Measurements from ENCODE around the gene ASTL. TPM values are rescaled to one million over a fixed set of nuclear protein-coding genes. Genes with fewer than 3 reads are reported as not detected.
"Not testable (repeated sequence)": the region's sequence is repeated elsewhere in the genome, so short reads cannot be mapped to it uniquely, and the experiment has no call there.

ASTL gene
- total RNA-seq, 1 donor from 2014 or later: 2.9 TPM

GRCh38 chr2:96169868-96170507, 31.7 kb upstream of the ASTL start:
- H3K4me1 Mint-ChIP-seq (ENCODE audit: low read depth): peaks cover 31% of the 10 kb centered on the region

GRCh38 chr2:96167407-96168013, 29.2 kb upstream of the ASTL start:
- H3K9me3 Mint-ChIP-seq: peaks cover 4% of the 10 kb centered on the region
- H3K36me3 Mint-ChIP-seq (ENCODE audit: low read depth): no peaks in the 10 kb centered on the region
- peaks cover 37% of the 10 kb centered on the region for H3K4me1 Mint-ChIP-seq (ENCODE audit: low read depth)
- no peaks in the 10 kb centered on the region for H3K27me3 Mint-ChIP-seq (ENCODE audit: insufficient read depth)
- intact Hi-C loops (cut with micrococcal nuclease): loop anchor here (1.0 kb wide), 1 partner anchor 8 kb away; no protein-coding TSS in a partner anchor
- no peak overlapping the region for H3K27ac Mint-ChIP-seq
- no peak overlapping the region for H3K4me3 Mint-ChIP-seq
- no peak for DNase-seq (ENCODE audit: low spot score)

More at GRCh38 chr2:96169868-96170507, 31.7 kb upstream of the ASTL start:
- Mint-ChIP-seq H3K27ac (no peak overlapping the region), H3K36me3 (ENCODE audit: low read depth) (no peaks in the 10 kb centered on the region), H3K4me3 (no peak overlapping the region), H3K9me3 (peaks cover 4% of the 10 kb centered on the region), H3K27me3 (ENCODE audit: insufficient read depth) (no peaks in the 10 kb centered on the region)
- no peak for DNase-seq (ENCODE audit: low spot score)
- intact Hi-C loops (cut with micrococcal nuclease): no loop called here

GRCh38 chr2:96164459-96165184, 26.3 kb upstream of the ASTL start:
- Mint-ChIP-seq H3K27me3 (ENCODE audit: insufficient read depth) (no peaks in the 10 kb centered on the region), H3K27ac (peak overlapping the region; percentile 99), H3K4me3 (peak overlapping the region; percentile 81), H3K9me3 (peaks cover 12% of the 10 kb centered on the region), H3K4me1 (ENCODE audit: low read depth) (peaks cover 60% of the 10 kb centered on the region), H3K36me3 (ENCODE audit: low read depth) (peaks cover 4% of the 10 kb centered on the region)
- peak; percentile 49 for DNase-seq (ENCODE audit: low spot score)
- intact Hi-C loops (cut with micrococcal nuclease): loop anchor here (5.0 kb wide), 1 partner anchor 158 kb away; no protein-coding TSS in a partner anchor

GRCh38 chr2:96163768-96164429, 25.6 kb upstream of the ASTL start:
- Mint-ChIP-seq H3K9me3 (peaks cover 8% of the 10 kb centered on the region), H3K27ac (peak overlapping the region; percentile 99), H3K36me3 (ENCODE audit: low read depth) (peaks cover 4% of the 10 kb centered on the region), H3K4me3 (peak overlapping the region; percentile 81), H3K27me3 (ENCODE audit: insufficient read depth) (no peaks in the 10 kb centered on the region), H3K4me1 (ENCODE audit: low read depth) (peaks cover 67% of the 10 kb centered on the region)
- peak; percentile 45 for DNase-seq (ENCODE audit: low spot score)
- intact Hi-C loops (cut with micrococcal nuclease): loop anchor here (1.0 to 5.0 kb wide), 2 partner anchors 19 to 158 kb away; partner anchors contain the start of gene DUSP2

- Mint-ChIP-seq H3K27ac (peak overlapping the region; percentile 99), H3K4me3 (peak overlapping the region; percentile 81), H3K27me3 (ENCODE audit: insufficient read depth) (no peaks in the 10 kb centered on the region), H3K9me3 (peaks cover 8% of the 10 kb centered on the region), H3K36me3 (ENCODE audit: low read depth) (peaks cover 4% of the 10 kb centered on the region), H3K4me1 (ENCODE audit: low read depth) (peaks cover 68% of the 10 kb centered on the region)
- intact Hi-C loops (cut with micrococcal nuclease): loop anchor here (1.0 to 5.0 kb wide), 2 partner anchors 18 to 159 kb away; partner anchors contain the start of gene DUSP2
- DNase-seq (ENCODE audit: low spot score): no peak
Measured at GRCh38 chr2:96163415-96163767, 25.1 kb upstream of the ASTL start.

- Mint-ChIP-seq H3K27me3 (ENCODE audit: insufficient read depth) (no peaks in the 10 kb centered on the region), H3K9me3 (peaks cover 8% of the 10 kb centered on the region), H3K4me1 (ENCODE audit: low read depth) (peaks cover 74% of the 10 kb centered on the region), H3K36me3 (ENCODE audit: low read depth) (peaks cover 4% of the 10 kb centered on the region), H3K4me3 (peak overlapping the region; percentile 3), H3K27ac (peak overlapping the region; percentile 99)
- intact Hi-C loops (cut with micrococcal nuclease): loop anchor here (5.0 kb wide), 1 partner anchor 160 kb away; no protein-coding TSS in a partner anchor
- no peak for DNase-seq (ENCODE audit: low spot score)
Measured at GRCh38 chr2:96161898-96162297, 23.6 kb upstream of the ASTL start.

GRCh38 chr2:96160366-96160765, 22.1 kb upstream of the ASTL start:
- H3K27ac Mint-ChIP-seq: peak overlapping the region; percentile 61
- H3K27me3 Mint-ChIP-seq (ENCODE audit: insufficient read depth): not testable (repeated sequence)
- peak overlapping the region; percentile 56 for H3K4me3 Mint-ChIP-seq

GRCh38 chr2:96159084-96159830, 21.0 kb upstream of the ASTL start:
- DNase-seq (ENCODE audit: low spot score): no peak
- peaks cover 75% of the 10 kb centered on the region for H3K4me1 Mint-ChIP-seq (ENCODE audit: low read depth)
- H3K36me3 Mint-ChIP-seq (ENCODE audit: low read depth): peaks cover 4% of the 10 kb centered on the region
- H3K27me3 Mint-ChIP-seq (ENCODE audit: insufficient read depth): no peaks in the 10 kb centered on the region
- peak overlapping the region; percentile 65 for H3K4me3 Mint-ChIP-seq
- H3K27ac Mint-ChIP-seq: peak overlapping the region; percentile 87
- H3K9me3 Mint-ChIP-seq: peaks cover 8% of the 10 kb centered on the region
- intact Hi-C loops (cut with micrococcal nuclease): loop anchor here (1.0 to 5.0 kb wide), 3 partner anchors 8 to 627 kb away; partner anchors contain the start of gene SNRNP200

More at GRCh38 chr2:96160366-96160765, 22.1 kb upstream of the ASTL start:
- DNase-seq (ENCODE audit: low spot score); H3K36me3 Mint-ChIP-seq (ENCODE audit: low read depth); H3K9me3 Mint-ChIP-seq: not testable (repeated sequence)
- peaks cover 84% of the 10 kb centered on the region for H3K4me1 Mint-ChIP-seq (ENCODE audit: low read depth)
- intact Hi-C loops (cut with micrococcal nuclease): loop anchor here (5.0 kb wide), 1 partner anchor 162 kb away; no protein-coding TSS in a partner anchor

GRCh38 chr2:96158554-96158940, 20.2 kb upstream of the ASTL start:
- intact Hi-C loops (cut with micrococcal nuclease): loop anchor here (5.0 kb wide), 2 partner anchors 149 to 626 kb away; partner anchors contain the start of gene SNRNP200
- DNase-seq (ENCODE audit: low spot score): no peak
- H3K4me1 Mint-ChIP-seq (ENCODE audit: low read depth): peaks cover 72% of the 10 kb centered on the region
- peaks cover 4% of the 10 kb centered on the region for H3K36me3 Mint-ChIP-seq (ENCODE audit: low read depth)
- H3K9me3 Mint-ChIP-seq: peaks cover 8% of the 10 kb centered on the region
- peak overlapping the region; percentile 65 for H3K4me3 Mint-ChIP-seq
- no peaks in the 10 kb centered on the region for H3K27me3 Mint-ChIP-seq (ENCODE audit: insufficient read depth)
- H3K27ac Mint-ChIP-seq: peak overlapping the region; percentile 87

- H3K36me3 Mint-ChIP-seq (ENCODE audit: low read depth): peaks cover 4% of the 10 kb centered on the region
- intact Hi-C loops (cut with micrococcal nuclease): loop anchor here (1.0 to 5.0 kb wide), 5 partner anchors 10 to 626 kb away; partner anchors contain the start of genes SNRNP200 and STARD7
- H3K27ac Mint-ChIP-seq: peak overlapping the region; percentile 87
- peaks cover 8% of the 10 kb centered on the region for H3K9me3 Mint-ChIP-seq
- H3K4me1 Mint-ChIP-seq (ENCODE audit: low read depth): peaks cover 74% of the 10 kb centered on the region
- DNase-seq (ENCODE audit: low spot score): peak; percentile 74
- peak overlapping the region; percentile 65 for H3K4me3 Mint-ChIP-seq
- H3K27me3 Mint-ChIP-seq (ENCODE audit: insufficient read depth): no peaks in the 10 kb centered on the region
Measured at GRCh38 chr2:96157649-96158553, 19.6 kb upstream of the ASTL start.
